GM13977 (cell line): ENCODE data around the gene PIK3R5.

ENCODE experiments used
- DNase-seq: peaks from one replicate; pipeline ENCODE4 v3.0.0; 2012; ENCODE audit warnings: low spot score
- in situ Hi-C: fragments of 300-500 bp; cut with MboI; formaldehyde crosslinking; loops from one replicate; pipeline ENCODE4 v1.12.0; 2022; ENCODE audit warnings: low sequenced_read_pairs, low pct_unique_long_range_greater_than_20kb, mixed read lengths, inconsistent platforms; ENCODE audit not compliant: unreplicated experiment
- TF ChIP-seq, protein P1 (sequence below): IDR thresholded peaks from 2 replicates; pipeline ENCODE4 v1.5.1; 2012; ENCODE audit warnings: mild to moderate bottlenecking, control low read depth; ENCODE audit not compliant: insufficient read depth; ENCODE audit errors: extremely low read depth, missing control alignments

Gene PIK3R5

DNA sequence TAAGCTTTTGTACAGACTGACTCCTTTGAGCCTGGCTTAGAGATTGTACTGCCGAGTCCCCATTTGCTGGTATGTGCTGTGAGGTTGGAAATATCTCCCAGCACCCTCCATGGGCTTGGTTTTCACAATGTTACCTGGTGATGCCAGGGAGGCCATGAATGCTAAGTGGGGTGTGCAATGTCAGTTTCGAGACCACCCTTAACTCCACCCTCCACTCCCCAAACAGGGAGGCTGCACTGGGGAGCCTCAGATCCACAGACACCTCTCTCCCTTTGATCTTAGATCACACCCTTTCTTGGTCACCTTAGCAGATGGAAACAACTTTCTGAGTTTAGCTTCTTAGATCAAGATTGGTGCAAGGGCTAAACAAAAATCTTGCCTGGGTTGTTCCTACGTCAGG lies 69.4 kb downstream of the PIK3R5 start:
- TF ChIP-seq, protein P1, sequence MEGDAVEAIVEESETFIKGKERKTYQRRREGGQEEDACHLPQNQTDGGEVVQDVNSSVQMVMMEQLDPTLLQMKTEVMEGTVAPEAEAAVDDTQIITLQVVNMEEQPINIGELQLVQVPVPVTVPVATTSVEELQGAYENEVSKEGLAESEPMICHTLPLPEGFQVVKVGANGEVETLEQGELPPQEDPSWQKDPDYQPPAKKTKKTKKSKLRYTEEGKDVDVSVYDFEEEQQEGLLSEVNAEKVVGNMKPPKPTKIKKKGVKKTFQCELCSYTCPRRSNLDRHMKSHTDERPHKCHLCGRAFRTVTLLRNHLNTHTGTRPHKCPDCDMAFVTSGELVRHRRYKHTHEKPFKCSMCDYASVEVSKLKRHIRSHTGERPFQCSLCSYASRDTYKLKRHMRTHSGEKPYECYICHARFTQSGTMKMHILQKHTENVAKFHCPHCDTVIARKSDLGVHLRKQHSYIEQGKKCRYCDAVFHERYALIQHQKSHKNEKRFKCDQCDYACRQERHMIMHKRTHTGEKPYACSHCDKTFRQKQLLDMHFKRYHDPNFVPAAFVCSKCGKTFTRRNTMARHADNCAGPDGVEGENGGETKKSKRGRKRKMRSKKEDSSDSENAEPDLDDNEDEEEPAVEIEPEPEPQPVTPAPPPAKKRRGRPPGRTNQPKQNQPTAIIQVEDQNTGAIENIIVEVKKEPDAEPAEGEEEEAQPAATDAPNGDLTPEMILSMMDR = no peak
- in situ Hi-C loops = no loop called here

DNA sequence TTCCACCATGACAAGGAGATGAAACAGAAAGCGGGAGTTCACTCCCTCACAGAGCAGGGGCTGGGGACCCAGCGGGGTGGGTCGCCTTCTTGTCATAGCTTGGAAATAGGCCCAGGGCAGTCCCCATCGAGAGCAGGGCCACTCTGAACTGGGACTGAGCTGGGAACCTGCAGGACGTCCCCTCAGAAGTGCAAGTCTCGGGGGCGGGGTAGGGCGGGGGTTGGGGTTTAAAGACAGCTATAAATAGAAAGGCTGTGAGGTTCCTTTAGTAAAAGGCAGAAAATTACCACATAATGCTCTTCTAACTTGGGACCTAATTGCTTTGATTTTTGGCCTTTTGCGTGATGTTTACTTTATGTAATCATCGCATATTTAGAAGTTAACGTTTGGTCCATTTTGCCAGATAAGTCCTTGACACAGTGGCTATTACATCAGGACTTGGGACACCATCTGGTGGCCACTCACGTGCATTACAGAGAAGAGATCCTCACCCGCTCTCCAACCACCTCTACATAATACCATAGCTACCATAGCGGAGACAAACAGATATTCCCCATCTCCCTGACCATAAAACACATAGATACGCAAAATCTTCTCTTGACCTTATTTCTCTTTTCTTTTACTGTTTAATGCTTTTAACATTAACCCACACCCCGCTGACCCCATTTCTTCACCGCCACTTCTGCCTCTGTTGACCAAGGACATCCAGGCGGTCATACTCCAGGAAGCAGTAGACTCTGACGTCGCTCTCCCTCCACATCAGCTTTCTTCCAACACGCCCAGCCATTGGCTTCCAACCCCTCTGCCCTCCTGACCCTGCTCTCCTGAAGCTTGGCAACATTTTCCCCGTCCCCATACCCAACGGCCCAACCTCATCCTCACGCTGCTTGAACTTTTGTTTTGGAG lies 70.6 kb downstream of the PIK3R5 start:
- in situ Hi-C loops = no loop called here
- DNase-seq = peak; percentile 81
- TF ChIP-seq, protein P1 = peak; percentile 76

More for the DNA sequence above, 69.4 kb downstream of the PIK3R5 start:
- no peak for DNase-seq

DNA sequence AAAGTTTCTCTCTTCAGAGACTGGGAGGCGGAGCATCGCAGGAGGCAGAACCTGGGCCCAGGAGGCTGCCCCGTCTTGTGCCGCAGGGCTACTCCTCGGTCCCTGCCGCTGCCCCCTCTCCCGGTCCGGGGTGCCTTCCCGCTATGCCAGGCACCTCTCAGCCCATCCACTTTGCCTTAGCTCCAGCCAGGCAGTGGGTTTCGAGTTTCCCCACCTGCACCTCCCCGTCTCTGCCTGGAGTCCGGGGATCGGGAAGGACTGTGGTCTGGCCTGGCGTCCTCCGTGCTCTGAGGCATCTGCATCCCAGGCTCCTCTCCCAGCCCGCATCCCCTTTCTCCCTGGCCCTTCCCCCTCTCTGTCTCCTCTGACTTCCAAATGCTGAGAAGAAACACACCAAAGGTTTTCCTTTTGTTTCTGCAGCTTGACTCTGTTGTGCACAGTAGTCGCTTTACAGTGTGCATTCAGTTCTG lies 71.3 kb downstream of the PIK3R5 start:
- TF ChIP-seq, protein P1 = no peak

DNA sequence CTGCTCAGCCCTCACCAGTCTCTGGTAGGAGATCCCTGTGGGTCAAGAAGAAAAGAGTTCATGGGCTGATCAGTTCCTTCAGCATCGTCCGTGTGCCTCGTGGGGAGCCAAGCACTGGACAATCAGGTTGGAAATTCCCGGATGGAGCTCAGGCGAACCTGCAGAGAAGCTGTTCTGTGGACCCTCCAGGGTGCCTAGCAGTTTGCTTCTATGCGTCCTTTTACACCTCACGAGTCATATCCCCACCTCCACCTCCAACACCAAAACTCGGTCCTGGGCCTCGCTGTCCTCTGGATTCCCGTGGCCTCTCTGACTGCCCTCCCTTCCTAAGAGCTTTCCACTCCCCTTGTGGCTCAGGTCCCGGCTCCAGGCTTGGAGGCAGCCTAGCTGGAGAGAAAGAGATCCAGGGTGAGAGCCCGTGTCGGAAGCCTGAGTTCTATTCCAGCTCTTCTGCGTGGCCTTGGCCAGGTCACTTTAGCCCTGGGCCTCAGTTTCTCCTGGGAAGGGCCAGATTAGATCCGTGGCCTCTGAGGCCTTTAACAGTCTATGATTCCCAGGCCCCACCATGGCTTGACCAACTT lies 71.8 kb downstream of the PIK3R5 start:
- DNase-seq = no peak
- in situ Hi-C loops = no loop called here

More for the DNA sequence above, 71.3 kb downstream of the PIK3R5 start:
- in situ Hi-C loops = no loop called here
- no peak for DNase-seq

DNA sequence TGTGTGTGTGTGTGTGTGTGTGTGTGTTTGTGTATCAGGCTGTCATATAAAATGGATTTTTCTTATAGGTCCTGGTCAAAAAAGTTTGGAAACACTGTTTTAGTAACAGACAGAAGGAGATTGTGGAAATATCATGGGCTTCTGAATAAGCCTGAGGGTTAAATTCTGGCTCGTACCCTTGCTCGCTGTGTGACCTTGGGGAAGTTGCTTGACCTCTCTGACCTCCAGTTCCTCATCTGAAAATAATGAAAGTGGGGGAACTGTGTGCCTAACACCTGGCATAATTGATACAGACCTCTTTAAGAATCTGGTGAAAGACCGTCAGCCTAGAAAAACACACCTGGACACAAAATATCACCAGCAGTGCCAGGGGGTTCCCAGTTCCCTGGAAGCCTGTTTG lies 72.4 kb downstream of the PIK3R5 start:
- TF ChIP-seq, protein P1 = no peak
- in situ Hi-C loops = no loop called here
- no peak for DNase-seq

More for the DNA sequence above, 71.8 kb downstream of the PIK3R5 start:
- TF ChIP-seq, protein P1 = no peak

DNA sequence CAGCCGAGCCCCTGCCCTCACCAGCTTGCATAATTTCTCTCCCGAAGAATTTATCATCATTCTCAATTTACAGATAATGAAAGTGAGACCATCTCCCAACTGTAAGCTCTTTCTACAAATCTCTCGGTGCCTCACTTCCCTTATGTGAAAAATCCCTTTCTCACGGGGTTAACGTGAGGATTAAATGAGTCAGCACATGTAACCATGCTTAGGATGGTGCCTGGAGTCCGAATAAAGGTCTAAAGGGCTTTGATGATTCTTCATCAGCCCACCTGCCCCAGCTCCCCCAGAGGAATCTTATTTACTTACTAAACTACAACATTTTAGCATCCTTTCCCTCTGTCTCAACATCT lies 73.2 kb downstream of the PIK3R5 start:
- peak; percentile 74 for DNase-seq
- TF ChIP-seq, protein P1 = no peak
- in situ Hi-C loops = no loop called here
